Activated CD8-positive, alpha-beta T cell treated with anti-CD3 and anti-CD28 coated beads for 36 hours (primary cell): Measurements from ENCODE around the gene SMAD2. TPM values are rescaled to one million over a fixed set of nuclear protein-coding genes. Genes with fewer than 3 reads are reported as not detected.

Experiments used
- ATAC-seq: fragments of 200-7000 bp; cut with Tn5 transposase; one replicate; pipeline ENCODE4 v1.10.0; 2021; ENCODE audit warnings: mild to moderate bottlenecking, moderate library complexity
- CTCF ChIA-PET: fragments of 350-600 bp; sonication (Branson Sonifier 250); formaldehyde crosslinking; loops from one replicate; lab custom pipeline; 2021; ENCODE audit warnings: antibody characterized with exemption; lab: Charles Lee
- POLR2A ChIA-PET: fragments of 350-600 bp; sonication (Branson Sonifier 250); formaldehyde crosslinking; loops from one replicate; lab custom pipeline; 2021; ENCODE audit warnings: antibody characterized with exemption; lab: Charles Lee
- DNase-seq: peaks from one replicate; pipeline ENCODE4 v3.0.0-alpha.2; 2020
- H3K27ac Mint-ChIP-seq: one replicate; pipeline ENCODE4 v1.8.0; 2021; ENCODE audit warnings: mild to moderate bottlenecking, mixed read lengths
- H3K27me3 Mint-ChIP-seq: one replicate; pipeline ENCODE4 v1.8.0; 2021; ENCODE audit warnings: mixed read lengths
- H3K36me3 Mint-ChIP-seq: one replicate; pipeline ENCODE4 v1.8.0; 2021; ENCODE audit warnings: low read depth, mixed read lengths
- H3K4me1 Mint-ChIP-seq: one replicate; pipeline ENCODE4 v1.8.0; 2021; ENCODE audit warnings: low read depth, mixed read lengths
- H3K4me3 Mint-ChIP-seq: one replicate; pipeline ENCODE4 v1.8.0; 2021; ENCODE audit warnings: mild to moderate bottlenecking, moderate library complexity, mixed read lengths
- H3K9me3 Mint-ChIP-seq: one replicate; pipeline ENCODE4 v1.8.0; 2021; ENCODE audit warnings: mixed read lengths
- intact Hi-C: fragments of 100-400 bp; cut with micrococcal nuclease; formaldehyde crosslinking; loops from one replicate; pipeline ENCODE4 v1.10.0; 2022
- total RNA-seq, 2 experiments: library from RNA; stranded (reverse); gene quantifications; one replicate each; pipeline ENCODE4 v1.2.3, GENCODE V29; 2021
- TF ChIP-seq, protein P1 (sequence below): fragments of 200-600 bp; IDR thresholded peaks from one replicate; pipeline ENCODE4 v1.8.0; 2022; ENCODE audit warnings: antibody characterized with exemption, mild to moderate bottlenecking

The SMAD2 gene
- total RNA-seq, 2 experiments from 2014 or later: 141 to 142 TPM

DNA sequence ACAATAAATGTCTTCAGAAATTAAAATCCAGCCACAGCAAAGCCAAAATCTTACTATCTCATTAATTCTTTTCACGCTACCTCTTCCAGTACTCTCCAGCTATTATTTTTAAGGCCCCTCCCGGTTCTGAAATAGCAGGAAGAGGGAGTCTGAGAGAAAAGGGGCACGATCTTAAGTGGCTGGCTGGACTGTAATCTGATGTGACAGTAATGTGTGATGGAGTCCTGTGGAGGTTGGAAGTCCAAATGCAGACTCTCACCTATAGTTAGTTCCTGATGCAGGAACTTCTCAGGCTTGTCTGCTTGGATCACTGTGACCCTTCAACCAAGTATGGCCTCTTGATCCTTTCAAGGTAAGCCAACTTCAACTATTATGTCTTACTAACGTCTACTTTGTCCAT is 43.2 kb downstream of the SMAD2 start:
- Mint-ChIP-seq H3K27ac (no peak overlapping the region), H3K4me3 (no peak overlapping the region), H3K9me3 (no peaks in the 10 kb centered on the region), H3K36me3 (peaks cover 54% of the 10 kb centered on the region), H3K27me3 (no peaks in the 10 kb centered on the region), H3K4me1 (peaks cover 46% of the 10 kb centered on the region)
- intact Hi-C loops: no loop called here
- ChIA-PET POLR2A (interaction anchor here (0.8 kb wide), 1 partner anchor 25 kb away, joined by 3 read pairs; no protein-coding TSS in a partner anchor), CTCF (no interaction called here)
- no peak for ATAC-seq
- no peak for DNase-seq
- TF ChIP-seq, protein P1, sequence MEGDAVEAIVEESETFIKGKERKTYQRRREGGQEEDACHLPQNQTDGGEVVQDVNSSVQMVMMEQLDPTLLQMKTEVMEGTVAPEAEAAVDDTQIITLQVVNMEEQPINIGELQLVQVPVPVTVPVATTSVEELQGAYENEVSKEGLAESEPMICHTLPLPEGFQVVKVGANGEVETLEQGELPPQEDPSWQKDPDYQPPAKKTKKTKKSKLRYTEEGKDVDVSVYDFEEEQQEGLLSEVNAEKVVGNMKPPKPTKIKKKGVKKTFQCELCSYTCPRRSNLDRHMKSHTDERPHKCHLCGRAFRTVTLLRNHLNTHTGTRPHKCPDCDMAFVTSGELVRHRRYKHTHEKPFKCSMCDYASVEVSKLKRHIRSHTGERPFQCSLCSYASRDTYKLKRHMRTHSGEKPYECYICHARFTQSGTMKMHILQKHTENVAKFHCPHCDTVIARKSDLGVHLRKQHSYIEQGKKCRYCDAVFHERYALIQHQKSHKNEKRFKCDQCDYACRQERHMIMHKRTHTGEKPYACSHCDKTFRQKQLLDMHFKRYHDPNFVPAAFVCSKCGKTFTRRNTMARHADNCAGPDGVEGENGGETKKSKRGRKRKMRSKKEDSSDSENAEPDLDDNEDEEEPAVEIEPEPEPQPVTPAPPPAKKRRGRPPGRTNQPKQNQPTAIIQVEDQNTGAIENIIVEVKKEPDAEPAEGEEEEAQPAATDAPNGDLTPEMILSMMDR: no peak

DNA sequence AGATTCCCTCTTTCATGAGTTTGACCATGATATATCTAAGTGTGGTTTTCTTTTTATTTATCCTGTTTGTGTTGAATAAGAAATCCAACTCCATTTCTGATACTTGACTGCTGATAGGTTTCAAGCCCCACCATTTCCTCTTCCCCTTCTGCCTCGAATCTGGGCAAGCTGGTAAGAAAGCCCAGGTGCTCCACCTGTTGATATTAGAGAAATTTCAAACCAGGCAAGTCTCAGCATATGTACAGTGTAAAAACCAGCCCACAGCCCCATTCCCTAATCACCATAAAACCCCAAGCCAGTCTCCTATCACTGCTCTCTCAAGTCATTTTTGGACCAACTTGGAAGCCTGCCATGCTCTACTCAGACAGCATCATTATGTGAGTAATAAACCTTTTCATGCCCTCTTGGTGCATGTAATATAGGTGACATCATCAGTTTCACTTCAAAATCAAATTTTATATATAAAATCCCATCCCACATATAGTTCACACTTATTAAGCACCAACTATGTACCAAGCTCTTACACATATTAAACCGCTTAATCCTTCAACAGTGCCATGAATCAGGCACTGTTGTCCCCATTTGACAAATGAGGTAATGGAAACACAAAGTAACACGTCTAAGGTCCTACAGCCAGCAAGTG is 46.6 kb downstream of the SMAD2 start:
- H3K4me1 Mint-ChIP-seq: peaks cover 47% of the 10 kb centered on the region
- no peaks in the 10 kb centered on the region for H3K9me3 Mint-ChIP-seq
- H3K4me3 Mint-ChIP-seq: no peak overlapping the region
- peak; percentile 85 for ATAC-seq
- no peaks in the 10 kb centered on the region for H3K27me3 Mint-ChIP-seq
- ChIA-PET POLR2A (interaction anchor here (0.9 to 1.3 kb wide), 4 partner anchors 18 to 47 kb away, joined by 3 to 5 read pairs (median 3); partner anchors contain the start of gene SMAD2), CTCF (interaction anchor here (1.0 to 2.4 kb wide), 3 partner anchors 9 to 22 kb away, joined by 4 to 8 read pairs (median 5); no protein-coding TSS in a partner anchor)
- peaks cover 67% of the 10 kb centered on the region for H3K36me3 Mint-ChIP-seq
- H3K27ac Mint-ChIP-seq: peak overlapping the region; percentile 79
- intact Hi-C loops: no loop called here
- TF ChIP-seq, protein P1: no peak
- peak; percentile 62 for DNase-seq

DNA sequence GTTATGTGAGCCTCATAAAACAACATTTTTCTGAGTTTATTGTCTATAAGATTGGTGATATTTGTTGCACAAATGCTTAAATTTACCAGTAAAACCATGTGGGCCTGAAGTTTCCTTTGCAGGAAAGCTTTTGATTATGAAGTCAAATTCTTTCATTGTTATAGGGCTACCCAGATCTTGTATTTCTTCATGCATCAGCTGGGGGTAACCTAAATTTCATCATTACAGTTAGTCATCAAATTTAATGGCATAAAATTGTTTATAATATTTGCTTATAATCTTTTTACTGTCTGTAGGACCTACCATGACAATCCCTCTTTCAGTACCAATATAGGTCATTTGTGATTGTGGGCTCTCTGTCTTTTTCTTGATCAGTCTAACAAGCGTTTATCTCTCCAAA is 47.8 kb downstream of the SMAD2 start:
- Mint-ChIP-seq H3K36me3 (peaks cover 60% of the 10 kb centered on the region), H3K27me3 (no peaks in the 10 kb centered on the region), H3K4me1 (peaks cover 40% of the 10 kb centered on the region), H3K9me3 (no peaks in the 10 kb centered on the region), H3K27ac (no peak overlapping the region), H3K4me3 (no peak overlapping the region)
- POLR2A ChIA-PET: no interaction called here
- DNase-seq (no peak), ATAC-seq (no peak)
- CTCF ChIA-PET: interaction anchor here (2.4 kb wide), 1 partner anchor 11 kb away, joined by 8 read pairs; no protein-coding TSS in a partner anchor
- intact Hi-C loops: no loop called here
- TF ChIP-seq, protein P1: no peak

DNA sequence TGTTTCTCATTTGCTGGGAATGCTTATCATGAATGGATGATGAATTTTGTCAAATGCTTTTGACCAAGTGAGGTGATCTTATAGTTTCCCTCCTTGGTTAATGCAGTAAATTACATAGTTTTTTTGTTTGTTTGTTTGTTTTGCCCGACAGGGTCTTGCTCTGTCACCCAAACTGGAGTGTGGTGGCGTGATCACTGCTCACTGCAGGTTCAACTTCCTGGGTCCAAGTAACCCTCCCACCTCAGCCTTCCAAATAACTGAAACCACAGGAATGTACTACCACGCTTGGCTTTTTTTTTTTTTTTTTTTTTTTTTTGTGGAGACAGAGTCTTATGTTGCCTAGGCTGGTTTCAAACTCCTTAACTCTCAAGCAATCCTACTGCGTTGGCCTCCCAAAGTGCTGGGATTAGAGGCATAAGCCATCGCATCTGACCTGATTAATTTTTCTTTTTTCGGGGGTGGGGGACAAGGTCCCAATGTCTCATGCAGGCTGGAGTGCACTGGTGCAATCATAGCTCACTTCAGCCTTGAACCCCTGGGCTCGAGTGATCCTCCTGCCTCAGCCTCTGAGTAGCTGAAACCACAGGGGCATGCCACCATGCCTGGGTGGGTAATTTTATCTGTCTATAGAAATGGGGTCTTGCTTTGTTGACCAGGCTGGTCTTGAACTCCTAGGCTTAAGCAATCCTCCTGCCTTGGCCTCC is 48.6 kb downstream of the SMAD2 start:
- Mint-ChIP-seq H3K4me3 (no peak overlapping the region), H3K27ac (no peak overlapping the region), H3K9me3 (no peaks in the 10 kb centered on the region), H3K27me3 (no peaks in the 10 kb centered on the region), H3K36me3 (peaks cover 53% of the 10 kb centered on the region), H3K4me1 (peaks cover 37% of the 10 kb centered on the region)
- TF ChIP-seq, protein P1: no peak
- ChIA-PET POLR2A (no interaction called here), CTCF (no interaction called here)
- ATAC-seq (no peak), DNase-seq (no peak)
- intact Hi-C loops: no loop called here

DNA sequence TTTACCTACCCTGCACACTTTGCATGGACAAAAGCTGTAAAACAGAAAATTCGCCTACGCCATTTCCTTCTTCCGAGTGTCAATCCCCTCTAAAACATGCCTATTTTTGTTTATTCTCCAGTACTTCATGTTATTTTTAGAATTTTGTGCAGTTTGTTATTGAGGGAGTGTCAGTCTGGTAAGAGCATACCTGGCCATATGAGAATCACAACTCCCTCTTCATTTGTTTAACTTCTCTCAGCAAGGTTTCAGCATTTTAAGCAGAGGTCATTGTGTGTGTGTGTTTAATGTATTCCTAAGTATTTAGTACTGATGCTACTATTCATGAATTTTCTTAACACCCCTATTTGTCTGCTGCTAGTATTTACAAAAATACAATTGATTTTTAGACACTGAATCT is 49.4 kb downstream of the SMAD2 start:
- intact Hi-C loops: no loop called here
- H3K9me3 Mint-ChIP-seq: no peaks in the 10 kb centered on the region
- no peak overlapping the region for H3K27ac Mint-ChIP-seq
- H3K36me3 Mint-ChIP-seq: peaks cover 50% of the 10 kb centered on the region
- ChIA-PET POLR2A (no interaction called here), CTCF (no interaction called here)
- H3K27me3 Mint-ChIP-seq: no peaks in the 10 kb centered on the region
- DNase-seq (no peak), ATAC-seq (no peak)
- H3K4me3 Mint-ChIP-seq: no peak overlapping the region
- TF ChIP-seq, protein P1: no peak
- H3K4me1 Mint-ChIP-seq: peaks cover 35% of the 10 kb centered on the region
